M059J (cell line): ENCODE results near the gene MRPS24. TPM values are rescaled to one million over a fixed set of nuclear protein-coding genes. Genes with fewer than 3 reads are reported as not detected.
"Not testable (repeated sequence)": the region's sequence is repeated elsewhere in the genome, so short reads cannot be mapped to it uniquely, and the experiment has no call there.

Source experiments
- DNase-seq: peaks from one replicate; pipeline ENCODE4 v3.0.0-alpha.2; 2012; ENCODE audit warnings: low read depth
- total RNA-seq: library from RNA; depleted of rRNA; stranded (reverse); fragments of >200 nt; shearing (Covaris generic); gene quantifications from 2 replicates; pipeline ENCODE4 v1.2.3, GENCODE V29; 2014; rRNA removed

Gene MRPS24
- total RNA-seq, 1 experiment from 2014 or later, result 206 TPM

GRCh38 chr7:43838201-43838658 lies 31.1 kb downstream of the MRPS24 start:
- no peak for DNase-seq

- peak; percentile 67 for DNase-seq
These were observed 34.7 kb downstream of the MRPS24 start for GRCh38 chr7:43834463-43835251.

GRCh38 chr7:43830917-43831316 lies 38.4 kb downstream of the MRPS24 start:
- not testable (repeated sequence) for DNase-seq

GRCh38 chr7:43825391-43825808 lies 43.9 kb downstream of the MRPS24 start:
- DNase-seq, result peak; percentile 19

- peak; percentile 46 for DNase-seq
These were observed 44.4 kb downstream of the MRPS24 start for GRCh38 chr7:43824963-43825362.

- not testable (repeated sequence) for DNase-seq
These were observed 44.8 kb downstream of the MRPS24 start for GRCh38 chr7:43824513-43824912.

GRCh38 chr7:43823941-43824340 lies 45.4 kb downstream of the MRPS24 start:
- DNase-seq, result no peak

GRCh38 chr7:43823425-43823824 lies 45.9 kb downstream of the MRPS24 start:
- not testable (repeated sequence) for DNase-seq

Other genes starting within 250 kb of the MRPS24 start
- 102 and 109 TPM in 2 replicates for gene COA1, start 140.0 kb downstream of the MRPS24 start, total RNA-seq
- 30.6 and 43.6 TPM in 2 replicates for gene BLVRA, start 110.8 kb downstream of the MRPS24 start, total RNA-seq
- gene URGCP, start 37.1 kb upstream of the MRPS24 start, total RNA-seq, result 40.9 and 45.0 TPM in 2 replicates
- 23.5 and 41.7 TPM in 2 replicates for gene UBE2D4, start 56.9 kb upstream of the MRPS24 start, total RNA-seq
- not detected in 2 replicates for gene SPDYE1, start 128.4 kb upstream of the MRPS24 start, total RNA-seq
- gene DBNL, start 175.2 kb upstream of the MRPS24 start, total RNA-seq, result 110 and 183 TPM in 2 replicates
- gene PGAM2, start 196.1 kb upstream of the MRPS24 start, total RNA-seq, result 1.2 TPM in 2 replicates
- 18.0 and 33.6 TPM in 2 replicates for gene POLM, start 213.0 kb upstream of the MRPS24 start, total RNA-seq
- 0.44 TPM in 1 of 2 replicates, not detected in the other for gene AEBP1, start 234.8 kb upstream of the MRPS24 start, total RNA-seq